SHP77 (cell line): ENCODE measurements around the gene GRK2.

Experiments used
- DNase-seq, 2 experiments: peaks; one replicate each; lab custom pipeline; 2025; lab: John Stamatoyannopoulos, UW

The GRK2 gene

DNA sequence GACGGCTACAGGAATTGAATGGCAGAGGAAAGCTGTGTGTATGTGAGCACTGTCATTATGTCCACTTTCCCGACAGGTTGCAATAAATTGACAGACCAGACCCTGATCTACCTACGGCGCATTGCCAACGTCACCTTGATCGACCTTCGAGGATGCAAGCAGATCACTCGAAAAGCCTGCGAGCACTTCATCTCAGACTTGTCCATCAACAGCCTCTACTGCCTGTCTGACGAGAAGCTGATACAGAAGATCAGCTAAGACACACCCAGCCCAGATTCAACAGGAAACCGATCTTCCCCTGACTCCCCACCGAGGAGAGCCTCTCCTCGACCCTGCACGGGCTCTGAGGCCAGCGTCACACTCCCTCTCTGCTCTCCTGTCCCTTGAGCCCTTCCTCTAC is 11.5 kb upstream of the GRK2 start:
- no peak for DNase-seq

DNA sequence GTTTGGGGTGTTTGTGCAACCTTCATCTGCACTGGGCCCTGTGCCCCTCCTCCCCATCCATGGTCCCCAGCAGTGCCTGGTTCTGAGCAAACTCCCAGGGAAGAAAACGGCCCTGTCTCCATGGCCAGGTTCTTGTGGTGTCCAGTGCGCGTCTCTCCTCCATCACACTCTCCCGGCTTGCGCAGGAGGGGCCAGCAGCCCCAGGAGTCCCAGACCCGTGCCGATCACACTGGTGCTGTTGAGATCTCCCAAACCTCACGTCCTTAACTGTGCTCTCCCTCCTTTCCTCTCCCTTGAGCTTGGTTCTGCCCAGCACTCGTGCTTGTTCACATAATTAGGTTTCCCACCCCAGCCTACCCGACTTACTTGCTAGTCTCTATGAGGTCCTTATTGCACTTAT is 10.9 kb upstream of the GRK2 start:
- DNase-seq, result no peak

DNA sequence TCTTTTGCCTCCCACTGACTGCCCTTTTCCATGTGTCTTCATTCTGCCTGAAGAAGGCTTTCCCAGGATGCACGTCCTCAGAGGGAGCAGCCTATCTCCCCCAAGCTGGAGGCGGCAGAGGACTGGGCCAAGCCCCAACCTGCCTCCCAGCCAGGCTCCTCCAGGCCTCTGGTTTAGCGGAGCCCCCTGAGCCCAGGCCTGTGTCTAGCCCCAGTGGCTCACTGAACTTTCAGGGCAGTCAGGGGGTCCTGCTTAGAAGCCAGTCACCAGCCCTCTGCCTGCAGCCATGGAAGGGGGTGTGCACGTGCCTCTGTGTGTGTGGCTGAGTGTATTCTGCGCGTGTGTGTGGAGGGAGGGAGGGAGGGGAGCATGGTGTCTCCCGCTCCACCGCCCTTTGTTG is 10.4 kb upstream of the GRK2 start:
- DNase-seq, result no peak

DNA sequence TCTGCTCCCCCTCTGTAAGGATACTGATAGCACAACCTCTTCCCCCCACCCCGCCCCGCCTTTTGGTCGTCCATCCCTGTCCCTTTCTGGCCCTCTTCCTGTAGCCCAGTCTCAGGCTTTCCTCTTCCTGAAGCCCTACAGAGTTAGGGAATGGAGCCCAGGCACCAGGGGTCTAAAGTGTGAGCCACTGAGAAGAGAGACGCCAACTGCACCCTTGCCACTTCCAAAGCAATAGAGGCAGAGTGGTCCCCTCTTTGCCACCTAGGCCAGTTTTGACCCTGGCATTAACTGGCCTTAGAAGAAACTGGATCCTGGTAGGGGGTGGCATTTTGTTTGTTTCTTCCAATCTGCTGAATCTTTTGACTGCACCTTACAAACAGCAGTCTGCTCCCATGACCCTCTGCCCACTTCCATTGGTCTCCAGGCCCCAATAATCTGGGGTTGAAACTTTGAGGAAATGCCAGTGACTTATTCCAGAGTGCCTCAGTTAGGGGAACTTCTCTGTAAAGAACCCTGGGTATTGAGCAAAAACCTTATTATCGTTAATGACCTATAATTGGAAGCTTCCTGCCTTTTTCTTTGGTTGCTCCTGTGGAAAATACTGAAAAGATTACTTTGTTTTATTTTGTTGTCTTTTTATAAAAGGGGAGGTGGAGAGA is 9.7 kb upstream of the GRK2 start:
- DNase-seq, result no peak

DNA sequence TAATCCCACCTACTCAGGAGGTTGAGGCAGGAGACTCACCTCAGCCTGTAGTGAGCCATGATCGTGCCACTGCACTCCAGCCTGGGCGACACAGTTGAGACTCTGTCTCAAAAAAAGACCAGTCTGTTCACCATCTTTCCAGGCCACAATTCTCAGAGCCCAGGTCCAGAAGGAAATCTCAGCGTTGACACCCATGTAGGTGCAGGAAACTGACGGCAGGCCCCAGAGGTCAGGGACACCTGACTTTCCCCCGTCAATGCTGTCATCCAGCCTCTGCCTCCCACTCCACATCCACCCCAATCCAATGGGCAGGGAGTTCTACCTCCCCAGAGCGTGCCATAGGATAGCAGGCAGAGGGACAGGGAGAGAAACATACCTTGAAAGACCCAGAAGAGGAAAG is 5.9 kb upstream of the GRK2 start:
- DNase-seq, result no peak

DNA sequence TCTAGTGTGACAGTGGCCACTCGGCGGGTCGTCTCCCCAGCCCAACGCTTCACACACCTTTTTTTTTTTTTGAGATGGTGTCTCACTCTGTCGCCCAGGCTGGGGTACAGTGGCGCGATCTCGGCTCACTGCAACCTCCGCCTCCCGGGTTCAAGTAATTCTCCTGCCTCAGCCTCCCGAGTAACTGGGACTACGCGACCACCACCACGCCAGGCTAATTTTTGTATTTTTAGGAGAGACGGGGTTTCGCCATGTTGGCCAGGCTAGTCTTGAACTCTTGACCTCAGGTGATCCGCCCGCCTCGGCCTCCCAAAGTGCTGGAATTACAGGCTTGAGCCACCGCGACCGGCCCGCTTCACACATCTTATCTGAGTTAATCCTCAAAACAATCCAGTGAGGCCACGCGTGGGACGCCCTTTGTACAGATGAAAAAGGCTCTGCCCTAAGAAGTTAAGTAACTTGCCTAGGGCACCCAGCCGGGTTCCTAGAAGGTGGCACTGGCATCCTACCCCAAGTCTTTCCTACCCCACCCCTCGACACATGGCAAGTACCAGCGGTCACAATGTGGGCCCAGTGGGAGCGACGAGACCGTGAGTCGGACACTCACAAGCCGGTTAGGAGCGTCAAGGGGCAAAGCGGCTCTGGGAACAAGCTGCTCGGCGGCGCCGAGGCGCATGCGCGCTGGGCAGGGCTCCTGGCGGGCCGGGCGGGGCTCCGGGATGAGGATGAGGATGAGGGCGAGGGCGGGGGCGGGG is 5.2 kb upstream of the GRK2 start:
- DNase-seq, result peak; percentile 68 to 74

DNA sequence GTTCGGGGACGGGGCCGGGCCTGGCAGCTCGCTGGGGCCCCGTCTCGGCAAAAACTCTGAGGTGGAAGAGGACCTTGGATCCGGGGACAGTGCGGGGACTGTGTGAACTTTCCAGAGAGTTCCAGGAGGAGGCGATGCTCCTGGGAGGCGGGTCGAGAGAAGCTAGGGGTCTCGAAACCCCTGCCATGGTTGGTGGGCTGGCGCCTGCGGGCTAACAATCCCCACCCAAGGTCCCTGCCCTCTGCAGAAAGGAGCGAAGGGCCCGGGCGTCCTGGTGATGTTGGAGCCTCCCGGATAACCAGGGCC is 4.7 kb upstream of the GRK2 start:
- DNase-seq, result no peak

DNA sequence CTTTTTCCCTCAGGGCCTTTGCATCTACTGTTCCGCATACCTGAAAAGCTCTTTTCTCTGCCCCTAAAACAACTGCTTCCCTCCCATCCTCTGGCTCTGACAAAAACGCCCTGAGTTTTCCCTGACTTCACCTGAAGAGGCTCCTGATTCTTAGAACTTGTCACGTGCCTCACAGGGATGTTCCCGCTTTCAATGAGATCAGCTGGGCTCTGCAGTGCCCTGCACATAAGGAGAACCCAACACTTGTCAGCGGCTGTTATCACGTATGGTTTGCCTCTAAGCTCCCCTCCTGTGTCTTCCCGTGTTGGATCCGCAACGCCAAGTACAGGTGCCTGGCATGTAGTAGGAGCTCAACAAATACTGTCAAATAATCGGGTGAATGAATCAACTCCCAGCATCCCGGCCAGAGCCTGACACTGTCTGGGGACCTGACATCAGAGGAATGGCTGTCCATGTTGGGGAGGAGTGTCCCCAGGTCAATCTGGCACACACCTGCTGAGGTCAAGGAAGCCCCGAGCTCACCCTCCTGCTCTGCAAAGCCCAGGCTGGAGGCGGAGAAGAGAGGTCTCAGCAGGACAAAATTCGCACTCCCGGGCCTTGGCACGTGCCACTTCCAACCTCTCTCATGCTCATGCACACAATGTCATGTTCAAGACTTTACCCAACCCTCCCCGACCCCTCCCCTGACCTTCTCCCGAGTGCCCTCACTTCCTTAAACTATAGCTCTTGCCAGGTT is 4.2 kb upstream of the GRK2 start:
- peak in 1 of 2 experiments; percentile 41 for DNase-seq

DNA sequence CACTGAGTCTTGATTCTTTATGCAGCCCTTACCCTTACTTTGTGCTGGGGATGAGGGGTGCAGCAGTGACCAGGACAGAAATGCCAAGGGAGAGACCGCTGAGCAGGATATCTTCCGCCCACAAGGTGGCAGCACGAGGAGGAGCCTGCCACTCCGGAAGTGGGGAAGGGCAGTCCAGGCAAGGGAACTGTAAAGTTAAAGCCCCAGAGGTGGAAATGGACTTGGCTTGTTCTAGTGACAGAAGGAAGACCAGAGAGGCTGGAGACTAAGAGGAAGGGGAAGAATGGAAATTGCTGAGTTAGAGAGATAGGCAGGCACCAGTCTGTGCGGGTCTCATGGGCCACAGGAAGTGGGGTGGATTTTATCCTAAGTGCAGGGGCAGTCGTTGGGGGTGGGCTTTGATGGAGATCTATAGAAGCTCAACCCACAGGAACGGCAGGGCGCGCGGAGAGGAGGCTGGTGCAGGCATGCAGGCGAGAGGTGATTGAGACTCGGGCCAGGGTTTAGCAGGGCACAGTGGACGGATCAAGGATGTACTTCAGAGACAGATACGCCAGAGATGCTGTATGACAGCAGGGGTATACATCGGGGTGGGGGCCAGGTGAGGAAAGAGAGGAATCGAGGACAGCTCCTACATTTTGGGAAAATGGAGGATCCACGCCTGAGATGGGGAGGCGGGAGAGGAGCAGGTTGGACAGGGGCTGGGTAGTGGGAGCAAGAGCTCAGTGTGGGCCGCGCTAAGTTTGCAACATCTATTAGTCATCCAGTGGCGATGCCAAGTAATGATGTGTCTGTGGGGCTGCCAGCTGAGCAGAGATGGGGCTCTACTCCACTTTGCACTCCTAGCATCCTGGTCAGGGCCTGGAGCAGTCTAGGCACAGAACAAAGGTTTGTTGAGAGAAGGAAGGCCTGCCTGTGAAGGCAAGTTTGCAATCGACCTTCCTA is 3.3 kb upstream of the GRK2 start:
- DNase-seq, result peak; percentile 87 to 91

DNA sequence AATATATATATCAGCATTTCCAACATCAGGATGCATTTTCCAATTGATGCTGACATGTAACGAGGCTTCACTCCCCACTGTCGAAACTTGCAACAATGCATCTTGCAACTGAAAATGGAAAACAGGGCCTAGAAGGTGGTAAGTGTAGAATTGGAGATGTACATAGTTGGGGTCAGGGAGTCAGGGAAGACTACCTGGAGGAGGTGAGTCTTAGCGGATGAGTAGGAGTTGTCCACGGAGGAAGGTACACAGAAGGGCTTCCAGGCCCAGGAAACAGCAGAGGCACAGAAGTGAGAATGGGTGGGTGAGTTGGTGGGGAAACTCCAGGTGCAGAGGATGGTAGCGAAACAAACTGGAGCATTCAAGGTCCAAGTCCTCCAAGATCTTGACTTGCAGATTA is 2.0 kb upstream of the GRK2 start:
- DNase-seq, result no peak

DNA sequence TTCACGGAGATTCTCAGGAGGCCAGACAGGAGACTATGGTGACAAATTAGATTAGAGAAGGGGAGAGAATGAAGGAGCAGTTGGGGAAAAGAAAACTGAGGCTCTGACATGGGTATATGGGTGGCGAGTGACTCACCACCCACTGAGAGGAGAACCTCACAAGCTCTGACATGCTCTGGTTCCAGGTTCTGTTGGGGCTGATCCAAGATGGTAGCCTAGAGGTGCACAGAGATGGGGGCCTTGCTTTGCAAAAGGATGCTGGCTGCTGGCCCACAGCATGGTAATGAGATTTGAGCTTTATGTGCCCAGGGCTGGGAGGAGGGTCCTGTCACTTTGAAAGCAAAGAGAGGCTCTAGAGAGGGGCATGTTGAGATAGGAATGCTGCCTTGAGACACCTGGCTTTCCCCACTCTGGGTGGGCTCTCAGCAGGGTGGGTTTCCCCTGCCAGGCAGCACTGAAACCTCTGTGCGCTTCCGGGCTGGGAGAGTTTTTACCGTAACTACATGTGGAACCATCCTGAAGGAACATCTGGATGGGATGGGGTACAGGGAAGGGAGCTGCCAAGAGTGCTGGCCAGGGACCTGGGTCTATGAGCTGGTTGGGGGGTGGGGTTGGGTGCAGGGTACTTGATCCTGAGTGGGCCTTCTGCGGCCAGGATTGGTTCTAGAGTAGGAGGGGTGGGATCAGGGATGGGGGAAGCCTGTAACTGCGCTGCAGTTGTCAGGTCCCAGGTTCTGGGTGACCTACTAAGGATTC is 1.2 kb upstream of the GRK2 start:
- no peak for DNase-seq

DNA sequence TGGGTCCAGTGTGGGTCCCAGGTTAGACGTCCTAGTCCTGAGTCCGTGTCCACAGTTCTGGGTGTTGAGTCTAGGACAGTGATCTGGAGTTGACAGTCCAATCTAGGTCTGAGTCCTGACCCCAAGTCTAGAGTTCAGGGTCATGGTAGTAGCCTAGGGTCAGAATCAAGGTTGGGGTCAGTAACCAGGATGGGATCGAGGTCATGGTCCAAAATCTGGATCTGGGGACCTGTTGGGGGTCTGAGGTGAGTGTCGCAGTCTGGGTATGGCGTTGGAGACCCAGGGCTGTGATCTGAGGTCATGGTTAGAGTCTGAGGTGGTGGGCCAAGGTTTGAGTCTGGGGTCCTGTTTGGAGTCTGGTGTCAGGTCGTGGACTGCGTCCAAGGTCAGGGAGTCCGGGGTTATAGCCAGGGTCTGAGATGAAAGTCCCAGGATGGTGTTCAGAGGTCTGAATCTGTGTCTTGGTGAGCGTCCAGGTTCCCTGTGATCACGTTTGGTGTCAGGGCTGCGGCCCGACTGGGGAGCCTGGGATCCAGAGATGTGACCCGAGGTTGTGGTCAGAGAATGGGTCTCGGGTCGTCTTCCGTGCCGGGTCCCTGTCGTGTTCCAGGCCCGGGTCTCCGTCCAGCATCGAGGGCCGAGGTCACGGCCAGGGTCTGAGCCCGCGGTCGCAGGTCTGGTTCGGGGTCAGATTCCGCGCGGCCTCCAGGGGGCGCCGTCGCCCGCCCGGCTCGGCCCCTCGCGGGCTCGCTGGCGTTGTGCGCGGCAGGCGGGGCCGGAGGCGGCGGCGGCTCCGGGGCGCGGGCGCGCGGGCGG is 432 bp upstream of the GRK2 start:
- peak; percentile 63 to 74 for DNase-seq

DNA sequence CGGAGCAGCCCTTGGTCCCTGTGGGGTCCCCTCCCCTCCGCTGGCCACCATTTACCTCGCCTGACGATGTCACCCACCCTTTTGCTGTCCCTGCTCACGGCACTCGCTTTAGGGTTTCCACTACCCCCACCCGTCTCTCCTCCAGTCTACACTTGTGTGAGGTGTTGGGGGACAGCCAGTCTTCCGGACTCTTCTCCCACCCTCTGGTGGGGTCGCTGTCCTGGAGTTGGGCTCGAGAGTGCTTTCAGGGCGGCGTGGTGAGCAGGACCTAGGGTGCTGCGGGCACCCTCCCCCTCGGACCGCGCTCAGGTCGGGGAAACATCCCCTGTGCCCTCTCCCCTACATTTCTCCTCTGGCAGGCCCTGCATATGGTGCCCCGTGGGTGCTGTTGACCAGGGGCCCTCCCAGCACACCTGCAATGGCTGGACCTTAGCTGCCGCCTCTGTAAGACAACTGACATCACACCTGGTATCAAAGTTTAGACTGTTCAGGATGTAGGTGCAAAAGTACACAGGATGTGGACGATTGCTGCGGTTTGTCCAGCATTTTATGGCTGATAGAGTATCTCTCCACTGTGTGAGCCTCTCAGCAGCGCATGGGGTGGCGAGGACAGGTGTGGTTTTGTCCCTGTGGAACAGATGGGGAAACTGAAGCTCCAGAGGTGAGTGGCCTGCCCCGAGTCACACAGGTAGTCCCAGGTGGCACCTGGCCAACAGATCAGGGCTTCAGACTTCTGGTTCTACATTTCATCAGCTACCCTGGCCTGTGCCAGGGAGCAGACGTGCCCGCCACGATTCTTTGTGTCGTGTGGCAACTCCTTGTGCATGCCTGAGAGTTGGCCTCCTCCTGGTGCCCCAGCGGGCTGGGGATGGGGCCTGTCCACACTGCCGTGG is 1.2 kb downstream of the GRK2 start:
- no peak for DNase-seq

DNA sequence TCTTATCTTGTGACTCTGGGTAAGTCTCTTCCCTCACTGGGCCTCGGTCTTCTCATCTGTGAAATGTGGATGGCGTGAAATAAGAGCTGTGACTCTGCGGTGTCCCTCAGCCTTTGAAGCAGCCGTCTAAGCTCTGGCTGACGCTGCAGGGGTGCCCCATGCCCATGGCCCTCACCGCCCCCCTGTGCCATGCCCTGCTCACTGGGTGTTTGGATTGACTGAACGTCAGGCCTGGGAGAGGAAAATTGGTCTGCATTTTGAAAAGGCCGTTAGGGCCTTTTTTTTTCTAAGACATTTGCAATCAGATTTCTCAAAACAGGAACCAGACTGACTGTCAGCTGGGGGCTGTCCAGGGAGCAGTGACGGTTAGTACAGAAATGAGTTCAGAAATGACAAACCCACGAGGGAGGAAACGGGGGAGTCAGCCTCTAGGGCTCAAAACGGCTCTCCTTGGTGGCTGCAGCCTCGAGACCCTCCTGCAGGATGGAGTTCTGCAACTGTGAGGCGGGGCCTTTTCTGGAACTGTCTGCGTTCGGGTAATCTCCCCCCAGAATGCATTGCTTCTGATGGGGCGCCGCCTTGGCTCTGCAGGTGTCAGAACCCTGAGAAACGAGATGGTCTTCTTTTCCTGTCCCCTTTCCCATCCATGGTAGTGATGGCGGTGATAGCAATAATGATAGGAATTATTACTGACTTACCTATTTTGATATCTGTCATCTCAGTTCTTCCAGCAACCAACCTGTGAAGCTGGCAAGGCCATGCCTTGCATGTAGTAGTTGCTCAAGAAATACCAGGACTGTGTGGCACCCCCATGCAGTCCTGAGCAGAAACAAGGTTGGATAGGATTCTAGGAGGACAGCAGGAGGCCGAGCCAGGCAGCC is 2.0 kb downstream of the GRK2 start:
- DNase-seq, result no peak

DNA sequence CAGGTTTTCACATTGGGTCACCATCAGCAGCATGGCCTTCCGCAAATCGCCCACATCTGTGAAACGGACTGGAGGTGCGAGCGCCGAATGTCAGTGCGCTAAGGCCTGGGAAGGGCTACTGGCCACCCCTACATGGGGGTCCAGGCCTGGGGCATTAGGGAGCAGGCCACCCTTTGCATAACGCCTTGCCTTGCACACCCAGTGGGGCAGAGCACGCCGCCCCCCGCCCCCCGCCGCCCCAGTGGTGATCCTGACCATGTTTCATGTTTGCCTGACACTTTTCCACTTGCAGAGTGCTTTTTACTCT is 2.6 kb downstream of the GRK2 start:
- no peak for DNase-seq

DNA sequence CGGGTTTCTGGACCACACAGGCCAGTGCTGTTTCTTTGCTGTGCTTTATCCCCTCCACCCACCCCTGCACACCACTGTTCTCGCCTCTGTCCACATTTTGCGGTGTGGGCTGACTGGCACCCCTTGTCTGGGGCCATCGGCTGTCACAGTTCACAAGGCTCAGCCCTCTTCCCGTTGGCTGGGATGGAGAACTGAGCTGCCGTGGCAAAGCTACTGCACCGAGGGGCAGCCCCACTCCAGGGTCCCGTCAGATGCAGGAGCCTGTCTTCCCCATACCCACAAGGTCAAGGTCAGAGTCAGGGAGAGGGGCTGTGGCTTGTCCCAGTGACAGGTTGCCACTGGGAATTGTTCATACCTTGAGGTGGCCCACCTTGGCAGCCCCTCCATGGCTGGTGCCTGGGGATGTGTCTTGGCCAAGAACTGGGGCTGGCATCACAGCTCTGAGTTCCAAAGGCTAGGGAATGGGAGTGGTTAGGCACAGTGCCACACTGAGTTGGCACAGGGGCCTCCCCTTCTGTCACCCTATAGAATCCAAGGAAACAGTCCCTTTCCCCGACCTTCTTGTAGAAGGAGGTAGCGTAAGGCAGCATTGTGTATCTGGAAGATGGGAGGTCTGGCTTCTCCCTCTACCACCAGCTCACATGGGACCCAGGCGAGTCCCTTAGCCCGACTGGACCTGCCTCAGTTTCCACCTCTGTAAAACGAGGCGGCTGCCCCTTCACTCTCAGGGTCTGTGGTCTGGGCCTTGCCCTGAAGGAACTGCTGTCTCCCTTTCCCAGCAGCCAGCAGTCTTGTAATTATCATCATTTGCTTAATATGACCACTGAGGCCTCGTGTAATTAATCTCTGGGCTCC is 3.4 kb downstream of the GRK2 start:
- DNase-seq, result no peak

DNA sequence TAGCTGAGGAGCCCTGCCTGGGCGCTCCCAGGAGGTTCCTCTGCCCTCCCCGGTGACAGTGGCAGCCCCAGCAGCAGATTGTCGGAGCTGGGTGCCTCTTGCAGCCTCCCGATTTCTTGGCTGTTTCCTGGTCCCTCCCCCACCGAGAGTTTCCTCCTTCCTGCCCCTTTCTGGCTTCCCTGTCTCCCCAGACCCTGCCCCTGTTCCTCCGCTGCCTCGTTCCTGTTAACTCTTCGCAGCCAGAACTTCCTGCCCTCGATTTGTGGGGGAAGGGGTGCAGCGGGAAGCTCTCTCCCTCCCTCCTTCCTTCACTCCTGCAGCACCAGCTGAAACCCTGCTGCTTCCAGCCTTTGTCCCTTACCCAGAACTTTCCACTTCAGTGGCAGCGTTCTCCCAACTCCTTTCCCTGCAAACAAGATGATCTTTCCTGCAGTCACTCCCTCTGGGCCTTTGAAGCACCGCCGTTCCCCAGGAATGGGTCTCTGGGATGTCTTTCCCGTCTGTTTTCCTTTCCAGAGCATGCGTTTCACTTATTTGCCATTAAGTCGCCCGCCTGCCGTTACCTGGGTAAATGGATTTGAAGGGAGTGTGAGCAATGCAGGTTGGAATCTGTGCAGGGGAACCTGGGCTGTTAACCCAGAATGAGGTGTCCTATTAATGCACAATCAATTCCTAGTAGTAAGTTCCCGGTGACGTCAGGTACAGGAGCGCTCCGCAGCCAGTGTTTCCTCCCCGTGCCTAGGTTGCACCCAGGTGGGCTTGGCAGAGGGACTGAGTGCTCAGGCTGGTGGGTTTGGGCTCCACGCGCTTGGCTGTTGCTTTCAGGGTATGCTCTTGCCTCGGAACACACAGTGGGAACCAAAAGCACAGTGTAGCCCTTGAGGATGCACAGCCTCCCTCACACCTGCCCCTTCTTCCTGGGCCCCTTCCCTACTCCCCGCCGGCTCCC is 4.3 kb downstream of the GRK2 start:
- no peak for DNase-seq
